Cardiac fibroblast (primary cell): ENCODE data around the gene RPL18.

ENCODE experiments used
- DNase-seq, 2 donors: peaks; one replicate each; pipeline versions ENCODE4 v3.0.0 to v3.0.0-alpha.2; 2010; ENCODE audit warnings: low read depth in 2 of 2
- H3K4me3 ChIP-seq, 2 donors: replicated peaks in 1 of 2; 1 replicate in 1 of 2; 2 replicates in 1 of 2; pipeline ENCODE4 v1.5.1; 2011; ENCODE audit warnings: low read depth in 2 of 2, low read length in 2 of 2, mild to moderate bottlenecking in 2 of 2, moderate library complexity in 1 of 2
- TF ChIP-seq, protein P1 (sequence below): IDR thresholded peaks from one replicate; pipeline ENCODE4 v1.5.1; 2011; ENCODE audit warnings: low read depth, mild to moderate bottlenecking, low read length, inconsistent platforms

The RPL18 gene

DNA sequence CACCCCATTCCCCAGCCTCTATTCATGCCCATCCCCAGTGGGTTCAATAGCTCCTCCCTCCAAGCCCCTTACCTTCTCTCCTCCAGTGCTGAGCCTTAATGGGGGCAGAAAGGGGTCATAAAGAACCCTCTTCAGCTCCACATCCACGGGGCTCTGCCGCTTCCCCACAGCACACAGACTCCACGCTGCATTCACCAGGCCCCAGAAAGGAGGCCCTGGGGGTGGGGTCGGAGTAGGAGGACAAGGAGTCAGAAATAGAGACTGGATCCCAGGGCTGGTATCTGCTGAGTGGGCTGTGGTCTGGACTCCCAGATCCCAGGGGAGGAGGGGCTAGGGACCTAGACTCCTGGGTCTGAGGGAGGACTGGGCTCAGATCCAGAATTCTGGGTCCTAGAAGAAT is 25.4 kb upstream of the RPL18 start:
- DNase-seq: no peak
- TF ChIP-seq, protein P1, sequence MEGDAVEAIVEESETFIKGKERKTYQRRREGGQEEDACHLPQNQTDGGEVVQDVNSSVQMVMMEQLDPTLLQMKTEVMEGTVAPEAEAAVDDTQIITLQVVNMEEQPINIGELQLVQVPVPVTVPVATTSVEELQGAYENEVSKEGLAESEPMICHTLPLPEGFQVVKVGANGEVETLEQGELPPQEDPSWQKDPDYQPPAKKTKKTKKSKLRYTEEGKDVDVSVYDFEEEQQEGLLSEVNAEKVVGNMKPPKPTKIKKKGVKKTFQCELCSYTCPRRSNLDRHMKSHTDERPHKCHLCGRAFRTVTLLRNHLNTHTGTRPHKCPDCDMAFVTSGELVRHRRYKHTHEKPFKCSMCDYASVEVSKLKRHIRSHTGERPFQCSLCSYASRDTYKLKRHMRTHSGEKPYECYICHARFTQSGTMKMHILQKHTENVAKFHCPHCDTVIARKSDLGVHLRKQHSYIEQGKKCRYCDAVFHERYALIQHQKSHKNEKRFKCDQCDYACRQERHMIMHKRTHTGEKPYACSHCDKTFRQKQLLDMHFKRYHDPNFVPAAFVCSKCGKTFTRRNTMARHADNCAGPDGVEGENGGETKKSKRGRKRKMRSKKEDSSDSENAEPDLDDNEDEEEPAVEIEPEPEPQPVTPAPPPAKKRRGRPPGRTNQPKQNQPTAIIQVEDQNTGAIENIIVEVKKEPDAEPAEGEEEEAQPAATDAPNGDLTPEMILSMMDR: no peak
- no peak overlapping the region for H3K4me3 ChIP-seq

DNA sequence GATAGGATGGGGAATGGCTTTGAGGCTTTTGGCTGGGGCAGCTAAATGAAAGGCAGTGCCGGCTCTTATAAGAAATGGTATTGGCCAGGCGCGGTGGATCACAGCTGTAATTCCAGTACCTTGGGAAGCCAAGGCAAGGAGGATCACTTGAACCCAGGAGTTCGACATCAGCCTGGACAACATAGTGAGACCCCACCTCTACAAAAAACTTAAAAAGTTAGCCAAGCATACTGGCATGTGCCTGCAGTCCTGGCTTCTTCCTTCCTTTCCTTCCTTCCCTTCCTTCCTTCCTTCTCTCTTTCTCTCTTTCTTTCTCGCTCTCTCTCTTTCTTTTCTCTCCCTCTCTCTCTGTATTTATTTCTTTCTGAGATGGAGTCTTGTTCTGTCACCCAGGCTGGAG is 23.9 kb upstream of the RPL18 start:
- DNase-seq: no peak
- no peak overlapping the region for H3K4me3 ChIP-seq
- TF ChIP-seq, protein P1: no peak

DNA sequence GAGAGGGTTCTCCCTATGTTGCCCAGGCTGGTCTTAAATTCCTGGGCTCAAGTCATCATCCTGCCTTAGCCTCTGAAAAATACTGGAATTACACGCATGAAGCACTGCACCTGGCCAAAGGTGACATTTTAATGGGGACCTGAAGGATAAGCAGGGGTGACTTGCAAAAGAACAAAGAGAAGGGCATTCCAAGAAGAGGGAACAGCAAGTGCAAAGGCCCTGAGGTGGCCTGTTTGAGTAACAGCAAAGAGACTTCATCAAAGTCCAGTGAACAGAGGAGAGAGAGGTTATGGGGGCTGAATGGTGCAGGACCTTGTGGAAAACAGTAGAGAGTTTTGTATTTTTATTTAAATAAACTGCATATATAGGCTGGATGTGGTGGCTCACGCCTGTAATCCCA is 22.9 kb upstream of the RPL18 start:
- TF ChIP-seq, protein P1: no peak

DNA sequence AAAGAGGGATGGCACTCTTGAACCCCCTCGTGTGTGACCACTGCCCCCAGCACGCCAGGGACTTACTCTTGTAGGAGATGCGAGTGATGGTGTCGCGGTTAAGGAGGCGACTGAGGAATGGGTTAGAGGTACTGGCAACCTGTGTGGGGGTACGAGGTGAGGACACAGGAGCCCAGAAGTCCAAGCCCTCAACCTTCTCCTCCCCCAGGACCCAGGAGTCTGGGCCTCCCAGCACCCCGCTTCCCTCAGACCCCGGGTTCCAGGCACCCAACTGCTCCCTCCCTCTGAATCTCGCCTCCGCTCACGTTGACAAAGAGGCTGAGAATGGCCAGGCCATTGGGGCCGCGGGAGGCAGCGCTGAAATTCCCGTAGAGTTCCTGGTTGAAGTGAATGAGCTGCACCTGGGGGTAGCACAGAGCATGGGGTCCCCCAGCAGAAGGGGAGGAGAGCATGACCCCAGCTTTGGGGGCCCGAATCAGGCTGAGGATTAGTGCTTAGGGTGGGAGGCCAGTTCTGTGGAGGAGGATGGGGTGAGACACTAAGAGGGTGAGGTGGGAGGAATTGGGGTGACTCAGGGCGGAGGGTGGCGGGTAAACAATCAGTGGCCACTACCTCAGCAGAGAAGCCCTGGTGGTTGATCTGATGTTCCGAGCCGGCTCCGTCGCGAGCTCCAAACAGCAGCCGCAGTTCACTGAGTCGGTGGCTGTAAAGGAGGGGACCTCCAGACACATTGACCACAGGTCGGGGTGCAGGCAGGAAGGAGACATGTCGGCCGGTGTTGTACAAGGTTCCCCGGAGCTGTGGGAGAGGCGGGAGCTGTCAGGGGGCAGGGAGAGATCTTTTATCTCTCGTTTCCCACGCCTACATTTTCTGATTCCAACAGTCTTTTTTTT is 20.8 kb upstream of the RPL18 start:
- TF ChIP-seq, protein P1: no peak
- H3K4me3 ChIP-seq: no peak overlapping the region
- no peak for DNase-seq

More for the DNA sequence above, 22.9 kb upstream of the RPL18 start:
- DNase-seq: no peak
- H3K4me3 ChIP-seq: no peak overlapping the region

DNA sequence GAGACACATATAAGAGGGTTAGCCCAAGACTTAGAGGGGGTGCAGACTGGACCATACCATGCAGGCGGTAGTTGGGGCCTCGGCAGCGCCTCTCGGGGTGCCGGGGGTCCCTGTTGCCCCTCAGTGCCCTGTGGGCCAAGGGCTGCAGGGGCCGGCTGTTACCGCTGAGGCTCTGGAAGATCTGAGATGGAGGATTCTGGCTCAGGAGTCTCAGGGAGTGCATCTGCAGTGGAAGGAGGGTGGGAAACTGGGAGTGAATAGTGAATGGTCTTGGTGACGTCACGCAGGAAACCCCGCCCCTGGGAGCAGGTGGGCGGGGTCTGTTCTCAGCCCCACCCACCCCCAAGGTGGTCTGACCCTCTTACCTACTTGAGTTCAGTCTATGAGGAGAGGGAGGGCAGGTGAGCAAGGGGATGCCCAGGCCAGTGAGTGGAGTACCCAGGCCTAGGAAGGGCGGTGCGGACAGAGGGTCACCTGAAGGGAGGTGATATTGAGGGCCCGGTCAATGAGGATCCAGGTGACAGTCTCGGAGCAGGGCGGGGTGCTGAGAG is 19.9 kb upstream of the RPL18 start:
- H3K4me3 ChIP-seq: no peak overlapping the region
- TF ChIP-seq, protein P1: no peak
- DNase-seq: no peak

DNA sequence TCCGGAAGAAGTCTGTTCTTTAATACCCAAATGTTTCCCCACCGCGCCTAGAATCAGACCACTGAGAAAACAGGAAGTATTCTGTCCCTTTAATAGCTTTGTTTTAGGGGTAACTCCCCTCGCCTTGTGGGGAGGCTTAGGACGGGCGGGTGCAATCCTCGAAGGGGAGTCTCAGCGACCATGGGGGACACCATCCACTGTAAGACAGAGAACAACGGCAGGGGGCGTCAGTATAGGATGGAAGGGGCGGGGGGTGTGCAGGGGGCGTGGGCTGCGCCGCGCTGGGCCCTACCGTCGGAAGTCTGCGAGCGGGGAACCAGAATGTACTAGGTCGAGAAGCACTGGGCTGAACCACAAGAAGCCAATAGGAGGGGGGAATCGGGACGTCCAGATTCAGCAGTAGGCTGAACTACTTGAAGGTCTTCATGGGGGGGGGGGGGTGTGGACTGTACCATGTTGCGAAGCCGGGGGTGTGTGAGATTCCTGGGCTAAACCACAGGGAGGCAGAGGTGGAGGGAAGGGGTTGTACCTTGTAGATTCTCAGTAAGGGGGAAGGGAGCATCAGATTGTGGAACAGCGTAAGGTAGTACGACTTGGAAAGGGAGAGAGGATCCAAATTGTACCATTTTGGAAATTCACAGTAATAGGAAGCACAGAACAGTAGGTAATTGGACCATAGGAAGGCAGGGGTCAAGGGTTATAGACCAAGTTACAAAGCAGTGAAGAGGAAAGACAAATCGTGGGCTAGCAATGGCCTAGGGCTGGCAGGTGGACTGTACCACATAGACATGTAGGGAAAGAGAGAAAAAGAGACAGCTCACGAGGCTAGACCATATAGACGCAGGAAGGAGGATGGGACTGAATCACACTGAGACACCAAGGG is 19.2 kb upstream of the RPL18 start:
- TF ChIP-seq, protein P1: no peak
- peak; percentile 93 to 99 for DNase-seq
- H3K4me3 ChIP-seq: peak overlapping the region; percentile 55 to 56
